HG02763 (cell line): Measurements from ENCODE around the gene PRR29.
"Not testable (repeated sequence)": the region's sequence is repeated elsewhere in the genome, so short reads cannot be mapped to it uniquely, and the experiment has no call there.

Experiments used
- ATAC-seq: cut with Tn5 transposase; IDR thresholded peaks from one replicate; pipeline ENCODE4 v1.9.1; 2021; ENCODE audit warnings: mild to moderate bottlenecking, moderate library complexity; ENCODE audit not compliant: unreplicated experiment

The PRR29 gene

GRCh38 chr17:63995626-63996025 lies 2.5 kb upstream of the PRR29 start:
- ATAC-seq, result no peak

GRCh38 chr17:63996430-63997182 lies 1.5 kb upstream of the PRR29 start:
- ATAC-seq, result no peak

- ATAC-seq, result no peak
These were observed 656 bp upstream of the PRR29 start for GRCh38 chr17:63997341-63998048.

- ATAC-seq, result no peak
These were observed 849 bp downstream of the PRR29 start for GRCh38 chr17:63998721-63999679.

- ATAC-seq, result no peak
These were observed 1.8 kb downstream of the PRR29 start for GRCh38 chr17:63999680-64000531.

GRCh38 chr17:64001091-64001579 lies 3.0 kb downstream of the PRR29 start:
- no peak for ATAC-seq

- no peak for ATAC-seq
These were observed 3.8 kb downstream of the PRR29 start for GRCh38 chr17:64001763-64002529.

- ATAC-seq, result no peak
These were observed 4.7 kb downstream of the PRR29 start for GRCh38 chr17:64002658-64003525.

- ATAC-seq, result no peak
These were observed 5.5 kb downstream of the PRR29 start for GRCh38 chr17:64003526-64004121.

GRCh38 chr17:64004218-64004770 lies 6.1 kb downstream of the PRR29 start:
- no peak for ATAC-seq

GRCh38 chr17:64004903-64005733 lies 7.0 kb downstream of the PRR29 start:
- no peak for ATAC-seq

GRCh38 chr17:64005734-64006167 lies 7.6 kb downstream of the PRR29 start:
- no peak for ATAC-seq

- ATAC-seq, result no peak
These were observed 8.4 kb downstream of the PRR29 start for GRCh38 chr17:64006361-64007088.

GRCh38 chr17:64007089-64007837 lies 9.1 kb downstream of the PRR29 start:
- ATAC-seq, result not testable (repeated sequence)

GRCh38 chr17:64007838-64008282 lies 9.7 kb downstream of the PRR29 start:
- no peak for ATAC-seq
